Activated B cell treated with CpG ODN at 0.5 μM for 24 hours (primary cell): ENCODE measurements around the gene IZUMO1R. TPM values are rescaled to one million over a fixed set of nuclear protein-coding genes. Genes with fewer than 3 reads are reported as not detected.
"Not testable (repeated sequence)": the region's sequence is repeated elsewhere in the genome, so short reads cannot be mapped to it uniquely, and the experiment has no call there.

Source experiments
- ATAC-seq: fragments of 200-7000 bp; cut with Tn5 transposase; one replicate; pipeline ENCODE4 v1.10.0; 2021; ENCODE audit warnings: low read depth, mild to moderate bottlenecking, moderate library complexity
- CTCF ChIA-PET: fragments of 350-600 bp; sonication (Branson Sonifier 250); formaldehyde crosslinking; loops from one replicate; lab custom pipeline; 2021; ENCODE audit warnings: antibody characterized with exemption; lab: Charles Lee
- POLR2A ChIA-PET: fragments of 350-600 bp; sonication (Branson Sonifier 250); formaldehyde crosslinking; loops from one replicate; lab custom pipeline; 2021; ENCODE audit warnings: antibody characterized with exemption; lab: Charles Lee
- DNase-seq: peaks from one replicate; pipeline ENCODE4 v3.0.0; 2022
- H3K27ac Mint-ChIP-seq: one replicate; pipeline ENCODE4 v1.8.0; 2020; ENCODE audit warnings: mixed read lengths
- H3K27me3 Mint-ChIP-seq: one replicate; pipeline ENCODE4 v1.8.0; 2021; ENCODE audit warnings: mixed read lengths
- H3K36me3 Mint-ChIP-seq: one replicate; pipeline ENCODE4 v1.8.0; 2021; ENCODE audit warnings: low read depth, mixed read lengths
- H3K4me1 Mint-ChIP-seq: one replicate; pipeline ENCODE4 v1.8.0; 2021; ENCODE audit warnings: mixed read lengths
- H3K4me3 Mint-ChIP-seq: one replicate; pipeline ENCODE4 v1.8.0; 2020; ENCODE audit warnings: mild to moderate bottlenecking, mixed read lengths
- H3K9me3 Mint-ChIP-seq: one replicate; pipeline ENCODE4 v1.8.0; 2020; ENCODE audit warnings: mixed read lengths
- intact Hi-C: fragments of 100-400 bp; cut with micrococcal nuclease; formaldehyde crosslinking; loops from one replicate; pipeline ENCODE4 v1.15.1; 2024
- total RNA-seq: library from RNA; stranded (reverse); gene quantifications from 2 replicates; pipeline ENCODE4 v1.2.3, GENCODE V29; 2022
- TF ChIP-seq, protein P1 (sequence below): fragments of 200-600 bp; IDR thresholded peaks from one replicate; pipeline ENCODE4 v1.8.0; 2022; ENCODE audit warnings: antibody characterized with exemption, mild to moderate bottlenecking

The IZUMO1R gene
- total RNA-seq, 1 donor from 2014 or later: not detected

DNA sequence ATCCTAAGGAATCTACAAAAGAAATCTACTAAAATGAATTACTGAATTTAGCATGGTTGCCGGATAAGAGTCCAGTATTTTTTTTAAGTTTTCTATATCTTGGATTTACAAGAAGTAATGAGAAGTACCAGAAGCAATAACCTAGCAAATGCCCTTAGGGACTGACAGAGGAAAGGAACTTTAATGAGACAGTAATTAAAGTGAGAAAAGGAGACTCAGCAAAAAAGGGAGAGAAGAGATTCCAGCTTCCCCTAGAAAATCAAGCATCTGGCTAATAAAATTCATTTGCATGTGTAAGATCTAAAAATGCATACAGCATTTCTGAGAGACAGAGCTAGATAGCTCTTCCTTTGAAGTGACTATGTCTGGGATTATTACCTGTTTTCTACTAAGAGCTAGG, 39.1 kb downstream of the IZUMO1R start:
- no peak for DNase-seq
- Mint-ChIP-seq H3K27me3 (no peaks in the 10 kb centered on the region), H3K36me3 (no peaks in the 10 kb centered on the region), H3K4me1 (no peaks in the 10 kb centered on the region), H3K4me3 (no peak overlapping the region), H3K9me3 (no peaks in the 10 kb centered on the region), H3K27ac (no peak overlapping the region)
- no peak for ATAC-seq
- TF ChIP-seq, protein P1, sequence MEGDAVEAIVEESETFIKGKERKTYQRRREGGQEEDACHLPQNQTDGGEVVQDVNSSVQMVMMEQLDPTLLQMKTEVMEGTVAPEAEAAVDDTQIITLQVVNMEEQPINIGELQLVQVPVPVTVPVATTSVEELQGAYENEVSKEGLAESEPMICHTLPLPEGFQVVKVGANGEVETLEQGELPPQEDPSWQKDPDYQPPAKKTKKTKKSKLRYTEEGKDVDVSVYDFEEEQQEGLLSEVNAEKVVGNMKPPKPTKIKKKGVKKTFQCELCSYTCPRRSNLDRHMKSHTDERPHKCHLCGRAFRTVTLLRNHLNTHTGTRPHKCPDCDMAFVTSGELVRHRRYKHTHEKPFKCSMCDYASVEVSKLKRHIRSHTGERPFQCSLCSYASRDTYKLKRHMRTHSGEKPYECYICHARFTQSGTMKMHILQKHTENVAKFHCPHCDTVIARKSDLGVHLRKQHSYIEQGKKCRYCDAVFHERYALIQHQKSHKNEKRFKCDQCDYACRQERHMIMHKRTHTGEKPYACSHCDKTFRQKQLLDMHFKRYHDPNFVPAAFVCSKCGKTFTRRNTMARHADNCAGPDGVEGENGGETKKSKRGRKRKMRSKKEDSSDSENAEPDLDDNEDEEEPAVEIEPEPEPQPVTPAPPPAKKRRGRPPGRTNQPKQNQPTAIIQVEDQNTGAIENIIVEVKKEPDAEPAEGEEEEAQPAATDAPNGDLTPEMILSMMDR: no peak
- CTCF ChIA-PET: no interaction called here
- intact Hi-C loops: no loop called here
- POLR2A ChIA-PET: no interaction called here

DNA sequence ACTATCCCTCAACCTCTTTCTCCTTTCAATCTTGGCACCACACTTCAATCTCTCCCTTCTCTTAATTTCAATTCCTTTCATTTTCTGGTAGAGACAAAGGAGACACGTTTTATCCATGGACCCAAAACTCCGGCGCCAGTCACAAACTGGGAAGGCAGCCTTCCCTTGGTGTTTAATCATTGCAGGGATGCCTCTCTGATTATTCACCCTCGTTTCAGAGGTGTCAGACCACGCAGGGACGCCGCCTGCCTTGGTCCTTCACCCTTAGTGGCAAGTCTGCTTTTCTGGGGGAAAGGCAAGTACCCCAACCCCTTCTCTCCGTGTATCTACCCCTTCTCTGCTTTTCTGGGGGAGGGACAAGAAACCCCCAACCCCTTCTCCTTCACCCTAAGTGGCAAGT, 41.9 kb downstream of the IZUMO1R start:
- H3K27me3 Mint-ChIP-seq, H3K4me1 Mint-ChIP-seq, CTCF ChIA-PET, ATAC-seq, DNase-seq, H3K27ac Mint-ChIP-seq, H3K36me3 Mint-ChIP-seq, POLR2A ChIA-PET, H3K9me3 Mint-ChIP-seq, H3K4me3 Mint-ChIP-seq, intact Hi-C loops: not testable (repeated sequence)

DNA sequence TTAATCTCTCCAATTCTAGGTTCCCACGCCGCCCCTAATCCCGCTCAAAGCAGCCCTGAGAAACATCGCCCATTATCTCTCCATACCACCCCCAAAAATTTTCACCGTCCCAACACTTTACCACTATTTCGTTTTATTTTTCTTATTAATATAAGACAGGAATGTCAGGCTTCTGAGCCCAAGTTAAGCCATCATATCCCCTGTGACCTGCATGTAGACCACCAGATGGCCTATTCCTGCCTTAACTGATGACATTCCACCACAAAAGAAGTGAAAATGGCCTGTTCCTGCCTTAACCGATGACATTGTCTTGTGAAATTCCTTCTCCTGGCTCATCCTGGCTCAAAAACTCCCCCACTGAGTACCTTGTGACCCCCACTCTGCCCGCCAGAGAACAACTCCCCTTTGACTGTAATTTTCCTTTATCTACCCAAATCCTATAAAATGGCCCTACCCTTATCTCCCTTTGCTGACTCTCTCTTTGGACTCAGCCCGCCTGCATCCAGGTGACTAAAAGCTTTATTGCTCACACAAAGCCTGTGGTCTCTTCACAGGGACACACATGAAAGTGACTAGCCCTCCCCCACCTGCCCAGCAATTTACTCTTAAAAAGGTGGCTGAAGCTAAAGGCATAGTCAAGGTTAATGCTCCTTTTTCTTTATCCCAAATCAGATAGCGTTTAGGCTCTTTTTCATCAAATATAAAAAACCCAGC, 46.6 kb downstream of the IZUMO1R start:
- H3K27ac Mint-ChIP-seq, H3K4me1 Mint-ChIP-seq, H3K4me3 Mint-ChIP-seq, H3K27me3 Mint-ChIP-seq, H3K9me3 Mint-ChIP-seq, CTCF ChIA-PET, ATAC-seq, H3K36me3 Mint-ChIP-seq, DNase-seq, intact Hi-C loops, POLR2A ChIA-PET: not testable (repeated sequence)

Other genes with a start within 250 kb of the IZUMO1R start
- gene PANX1, start 175.7 kb upstream of the IZUMO1R start, total RNA-seq: 9.2 and 11.2 TPM in 2 replicates
- 0.16 and 0.17 TPM in 2 replicates for gene GPR83, start 96.8 kb downstream of the IZUMO1R start, total RNA-seq
- gene MRE11, start 189.3 kb downstream of the IZUMO1R start, total RNA-seq: 39.7 and 40.1 TPM in 2 replicates
- 39.5 and 46.5 TPM in 2 replicates for gene ANKRD49, start 189.4 kb downstream of the IZUMO1R start, total RNA-seq
- gene C11orf97, start 207.9 kb downstream of the IZUMO1R start, total RNA-seq: not detected in 2 replicates
- gene FUT4, start 239.3 kb downstream of the IZUMO1R start, total RNA-seq: 3.4 and 4.1 TPM in 2 replicates